Measurements from ENCODE around the gene GOLGA6L7. TPM values are rescaled to one million over a fixed set of nuclear protein-coding genes. Genes with fewer than 3 reads are reported as not detected.
"Not testable (repeated sequence)": the region's sequence is repeated elsewhere in the genome, so short reads cannot be mapped to it uniquely, and the experiment has no call there.

The GOLGA6L7 gene, protein sequence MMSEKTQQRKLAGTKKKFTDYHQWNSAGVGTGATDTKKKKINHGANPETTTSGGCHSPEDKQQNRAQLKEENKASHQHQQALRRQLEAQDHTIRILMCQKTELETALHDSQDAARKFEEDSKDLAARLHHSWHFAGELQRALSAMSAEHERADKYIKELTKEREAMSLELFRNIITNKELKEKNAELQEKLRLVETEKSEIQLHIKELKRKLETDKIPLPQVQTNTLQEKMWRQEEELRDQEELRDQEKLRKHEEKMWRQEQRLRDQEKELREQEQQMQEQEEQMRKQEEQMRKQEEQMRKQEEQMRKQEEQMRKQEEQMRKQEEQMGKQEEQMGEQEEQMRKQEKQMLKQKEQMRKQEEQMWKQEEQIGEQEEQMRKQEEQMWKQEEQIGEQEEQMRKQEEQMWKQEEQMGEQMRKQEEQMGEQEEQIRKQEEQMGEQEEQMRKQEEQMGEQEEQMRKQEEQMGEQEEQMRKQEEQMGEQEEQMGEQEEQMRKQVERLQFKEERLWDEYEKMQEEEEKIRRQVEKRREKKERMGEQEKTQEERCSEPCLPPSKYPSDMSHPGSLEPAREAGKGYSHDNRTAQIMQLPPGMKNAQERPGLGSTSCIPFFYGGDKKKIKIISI
- not detected for total RNA-seq
- polyA plus RNA-seq (ENCODE audit: insufficient read depth in 1 of 8, insufficient read length in 8 of 8, low replicate concordance in 1 of 8) = under 1 TPM in 7 of 8 donors, not detected in 1; 0.06 to 0.28 (median 0.15) TPM
- long read RNA-seq, donor 1 = 0 reads
- long read RNA-seq, donor 2 = 0 reads
- long read RNA-seq, donor 3 = 0 reads
- long read RNA-seq, donor 4 = 0 reads
- long read RNA-seq, donor 5 = 0 reads
- long read RNA-seq, donor 6 = 0 reads
- long read RNA-seq, donor 7 = 0 reads
- long read RNA-seq, donor 8 = 0 reads
- long read RNA-seq, donor 9 = 0 reads
- long read RNA-seq, donor 10 = 0 reads
- long read RNA-seq, donor 11 = 0 reads

DNA sequence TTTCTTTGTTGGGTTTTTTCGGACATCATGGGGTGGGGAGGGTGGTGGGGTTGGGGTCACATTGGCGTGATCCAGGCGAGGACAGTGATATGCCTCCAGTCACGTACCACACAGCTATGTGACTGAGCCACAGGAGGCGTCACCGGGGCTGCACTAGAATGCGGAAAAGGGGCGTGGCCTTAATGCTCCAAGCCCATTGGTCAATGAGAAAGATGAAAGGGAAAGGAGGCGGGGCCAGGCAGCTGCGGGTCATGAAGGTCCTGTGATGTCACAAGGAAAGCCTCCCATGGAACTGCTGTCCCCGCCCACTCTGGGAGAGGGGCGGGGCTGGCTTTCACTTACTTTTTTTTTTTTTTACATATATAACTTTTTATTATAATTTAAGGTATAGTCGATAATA lies at the start of gene GOLGA6L7:
TSS of gene GOLGA6L7 (minus strand) at position 124 of the 400 bp plus-strand sequence. CDS start at position 29, 95 bp downstream.
- H3K9me3 ChIP-seq (replicated peaks; ENCODE audit: control insufficient read depth, low read depth, low read length); H3K27ac ChIP-seq (ENCODE audit: low read length); DNase-seq; H3K27me3 ChIP-seq (ENCODE audit: control insufficient read depth, insufficient read depth, low read length); H3K36me3 ChIP-seq (ENCODE audit: control insufficient read depth, insufficient read depth, low read length); H3K4me1 ChIP-seq (ENCODE audit: control insufficient read depth, insufficient read depth, low read length); H3K4me3 ChIP-seq (ENCODE audit: low read length): not testable (repeated sequence)
- 94% methylated on average over 5 of the region's 13 CpGs for WGBS (ENCODE audit: insufficient coverage)

DNA sequence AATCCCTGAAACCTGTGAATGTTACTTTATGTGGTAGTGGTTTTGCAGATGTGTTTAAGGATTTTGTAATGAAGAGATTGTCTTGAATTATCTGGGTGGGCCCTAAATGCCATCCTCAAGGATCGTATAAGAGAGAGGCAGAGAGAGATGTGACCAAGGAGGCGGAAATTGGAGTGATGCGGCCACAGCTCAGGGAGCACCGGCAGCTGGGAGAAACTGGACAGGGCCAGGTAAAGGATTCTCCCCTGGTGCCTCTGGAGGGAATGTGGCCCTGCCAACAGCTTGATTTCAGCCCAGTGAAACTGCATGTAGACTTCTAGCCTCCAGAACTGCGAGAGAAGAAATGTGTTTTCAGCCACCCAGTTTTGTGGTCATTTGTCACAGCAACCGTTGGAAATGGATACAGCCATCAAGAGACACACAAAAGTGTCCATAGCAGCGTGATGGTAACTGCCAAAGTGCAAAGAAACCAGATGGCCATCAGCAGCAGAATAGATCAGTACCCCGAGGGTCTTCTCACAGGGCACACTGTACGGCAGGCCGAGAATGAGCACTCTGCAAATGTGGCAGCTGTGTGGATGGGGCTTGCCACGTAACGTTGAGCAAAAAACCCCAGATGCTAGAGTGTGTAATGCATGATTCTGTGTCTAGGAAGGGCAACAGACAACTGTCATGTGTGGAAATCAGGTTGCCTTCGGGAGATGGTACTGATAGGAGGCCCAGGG lies 49.6 kb upstream of the GOLGA6L7 start:
- no peak overlapping the region for H3K27ac ChIP-seq (ENCODE audit: low read length)
- no peaks in the 10 kb centered on the region for H3K27me3 ChIP-seq (ENCODE audit: control insufficient read depth, insufficient read depth, low read length)
- no peak for DNase-seq
- no peak overlapping the region for H3K4me3 ChIP-seq (ENCODE audit: low read length)
- H3K4me1 ChIP-seq (ENCODE audit: control insufficient read depth, insufficient read depth, low read length) = no peaks in the 10 kb centered on the region
- no peaks in the 10 kb centered on the region for H3K36me3 ChIP-seq (ENCODE audit: control insufficient read depth, insufficient read depth, low read length)
- 86% methylated on average over 12 of the region's 13 CpGs for WGBS (ENCODE audit: insufficient coverage)
- H3K9me3 ChIP-seq (replicated peaks; ENCODE audit: control insufficient read depth, low read depth, low read length) = peaks cover 2% of the 10 kb centered on the region

DNA sequence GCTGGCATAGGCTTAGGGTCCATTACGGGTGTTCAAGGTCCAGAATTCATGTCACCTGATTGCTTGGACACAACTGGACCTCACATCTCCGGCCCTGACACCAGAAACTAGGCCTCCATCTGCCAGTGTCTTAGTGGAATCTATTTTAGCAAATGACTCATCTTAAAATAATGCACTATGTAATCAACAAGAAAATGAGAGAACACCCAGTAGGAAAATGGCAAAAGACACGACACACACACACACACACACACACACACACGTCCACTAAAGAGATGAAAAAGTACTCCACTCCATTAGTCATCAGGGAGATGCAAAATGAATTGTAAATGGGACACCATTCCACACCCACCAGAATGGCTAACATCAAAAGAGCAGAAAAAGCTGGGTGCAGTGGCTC lies 48.5 kb upstream of the GOLGA6L7 start:
- peaks cover 2% of the 10 kb centered on the region for H3K9me3 ChIP-seq (replicated peaks; ENCODE audit: control insufficient read depth, low read depth, low read length)
- H3K27ac ChIP-seq (ENCODE audit: low read length) = no peak overlapping the region
- no peak for DNase-seq
- no peaks in the 10 kb centered on the region for H3K4me1 ChIP-seq (ENCODE audit: control insufficient read depth, insufficient read depth, low read length)
- no peak overlapping the region for H3K4me3 ChIP-seq (ENCODE audit: low read length)
- no peaks in the 10 kb centered on the region for H3K36me3 ChIP-seq (ENCODE audit: control insufficient read depth, insufficient read depth, low read length)
- WGBS (ENCODE audit: insufficient coverage) = no CpG with 5 or more reads among the region's 4 CpGs
- no peaks in the 10 kb centered on the region for H3K27me3 ChIP-seq (ENCODE audit: control insufficient read depth, insufficient read depth, low read length)

DNA sequence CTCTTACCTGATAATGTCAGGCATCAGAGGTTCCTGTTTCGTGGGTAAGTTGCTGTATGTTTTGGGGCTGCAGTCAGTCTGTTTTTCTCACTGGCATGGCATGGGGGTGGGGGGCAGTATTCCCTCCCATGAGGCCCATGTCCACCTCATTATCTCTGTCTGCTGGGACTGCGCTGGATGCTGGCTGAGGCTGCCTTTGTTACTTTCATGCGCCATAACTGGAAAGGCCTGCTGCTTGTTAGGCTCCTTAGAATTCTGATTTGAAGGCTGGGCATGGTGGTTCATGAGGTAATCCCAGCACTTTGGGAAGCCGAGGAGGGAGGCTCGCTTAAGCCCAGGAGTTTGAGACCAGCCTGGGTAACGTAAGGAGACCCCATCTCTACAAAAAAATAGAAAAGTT lies 47.1 kb upstream of the GOLGA6L7 start:
- H3K27ac ChIP-seq (ENCODE audit: low read length) = no peak overlapping the region
- no peak for DNase-seq
- H3K36me3 ChIP-seq (ENCODE audit: control insufficient read depth, insufficient read depth, low read length) = no peaks in the 10 kb centered on the region
- no peaks in the 10 kb centered on the region for H3K4me1 ChIP-seq (ENCODE audit: control insufficient read depth, insufficient read depth, low read length)
- H3K9me3 ChIP-seq (replicated peaks; ENCODE audit: control insufficient read depth, low read depth, low read length) = peaks cover 2% of the 10 kb centered on the region
- 100% methylated on average over 2 of the region's 6 CpGs for WGBS (ENCODE audit: insufficient coverage)
- no peaks in the 10 kb centered on the region for H3K27me3 ChIP-seq (ENCODE audit: control insufficient read depth, insufficient read depth, low read length)
- H3K4me3 ChIP-seq (ENCODE audit: low read length) = no peak overlapping the region

DNA sequence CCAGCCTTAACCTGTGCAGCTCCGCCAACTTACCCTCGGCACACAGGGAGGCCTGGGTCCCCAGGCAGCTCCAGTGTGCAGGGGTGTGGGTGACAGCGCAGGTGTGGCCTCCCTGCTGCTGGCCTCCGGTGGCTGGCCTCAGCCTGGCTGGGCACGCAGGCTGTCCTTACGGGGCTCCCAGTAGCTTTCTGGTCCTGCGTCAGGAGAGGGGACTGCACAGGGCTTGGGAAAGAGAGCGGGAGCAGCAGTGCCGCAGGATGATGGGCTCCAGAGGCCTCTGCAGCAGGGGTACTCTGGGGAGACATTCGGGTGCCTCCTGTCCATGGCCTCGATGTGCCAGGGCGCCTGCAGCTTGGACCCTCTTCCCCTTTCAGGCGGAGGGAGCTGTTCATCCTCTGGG lies 46.7 kb upstream of the GOLGA6L7 start:
- Histone ChIP-seq H3K27me3 (ENCODE audit: control insufficient read depth, insufficient read depth, low read length) (no peaks in the 10 kb centered on the region), H3K9me3 (replicated peaks; ENCODE audit: control insufficient read depth, low read depth, low read length) (peaks cover 2% of the 10 kb centered on the region), H3K36me3 (ENCODE audit: control insufficient read depth, insufficient read depth, low read length) (no peaks in the 10 kb centered on the region), H3K27ac (ENCODE audit: low read length) (no peak overlapping the region), H3K4me3 (ENCODE audit: low read length) (no peak overlapping the region), H3K4me1 (ENCODE audit: control insufficient read depth, insufficient read depth, low read length) (no peaks in the 10 kb centered on the region)
- 82% methylated on average over 12 of the region's 13 CpGs for WGBS (ENCODE audit: insufficient coverage)
- no peak for DNase-seq

DNA sequence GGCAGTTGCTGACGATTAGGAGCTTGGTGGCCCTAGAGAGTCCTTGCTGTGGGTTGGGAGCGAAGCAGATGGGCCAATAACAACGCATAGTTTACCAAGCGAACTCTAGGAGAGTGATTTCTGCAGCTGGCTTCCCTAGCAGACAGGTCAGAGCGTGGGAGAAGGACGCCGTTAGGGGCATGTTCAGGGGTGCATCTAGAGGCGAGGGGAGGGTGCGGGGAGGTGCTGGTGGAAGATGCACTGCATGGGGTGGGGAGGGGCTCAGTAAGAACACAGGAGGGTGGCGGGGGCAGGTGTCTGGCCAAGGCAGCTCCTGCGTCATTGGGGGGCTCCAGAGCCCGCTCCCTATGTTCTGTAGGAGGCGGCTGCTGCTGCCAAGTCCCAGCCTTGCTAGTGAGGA lies 46.2 kb upstream of the GOLGA6L7 start:
- H3K4me3 ChIP-seq (ENCODE audit: low read length) = no peak overlapping the region
- H3K36me3 ChIP-seq (ENCODE audit: control insufficient read depth, insufficient read depth, low read length) = no peaks in the 10 kb centered on the region
- DNase-seq = no peak
- no peaks in the 10 kb centered on the region for H3K4me1 ChIP-seq (ENCODE audit: control insufficient read depth, insufficient read depth, low read length)
- WGBS (ENCODE audit: insufficient coverage) = 66% methylated on average over 10 of the region's 13 CpGs
- no peak overlapping the region for H3K27ac ChIP-seq (ENCODE audit: low read length)
- H3K9me3 ChIP-seq (replicated peaks; ENCODE audit: control insufficient read depth, low read depth, low read length) = peaks cover 2% of the 10 kb centered on the region
- H3K27me3 ChIP-seq (ENCODE audit: control insufficient read depth, insufficient read depth, low read length) = no peaks in the 10 kb centered on the region

DNA sequence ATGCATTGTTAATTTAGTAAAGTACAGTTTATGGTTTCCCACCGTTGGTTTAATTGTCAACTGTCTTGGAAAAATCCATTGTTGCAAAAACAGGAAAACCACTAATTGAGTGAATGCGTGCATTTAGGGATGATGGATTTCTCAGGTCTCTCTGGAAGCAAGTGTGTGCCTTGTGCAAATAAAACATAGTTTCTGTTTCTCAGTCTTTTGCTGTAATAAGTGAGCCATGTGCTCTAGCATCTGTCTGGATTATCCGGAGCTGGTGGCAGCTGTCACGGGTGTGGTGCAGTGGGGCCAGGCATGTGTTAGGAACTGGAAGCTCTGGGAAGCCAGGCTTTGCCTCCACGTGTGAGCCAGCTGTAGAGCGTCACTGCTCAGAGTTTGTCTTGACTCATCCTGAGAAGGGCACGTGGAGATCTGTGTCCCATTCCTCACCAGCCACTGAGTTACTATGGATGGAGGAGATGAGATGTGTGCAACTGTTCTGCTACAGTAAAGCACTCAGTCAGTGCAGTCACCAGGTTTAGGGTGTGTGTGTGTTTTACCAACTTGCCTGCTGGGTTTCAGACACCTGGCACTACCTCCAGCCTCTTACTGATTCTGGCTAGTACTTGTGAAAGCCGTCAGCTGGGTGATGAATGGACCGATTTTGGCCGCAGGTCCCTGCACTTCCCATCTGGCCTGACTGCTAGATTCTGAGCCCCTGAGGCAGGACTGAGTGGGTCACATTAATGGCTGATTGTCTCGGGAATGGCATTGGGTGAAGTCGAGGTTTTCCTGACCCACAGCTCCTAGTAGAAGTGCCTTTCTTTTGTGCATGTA lies 44.6 kb upstream of the GOLGA6L7 start:
- H3K27me3 ChIP-seq (ENCODE audit: control insufficient read depth, insufficient read depth, low read length) = no peaks in the 10 kb centered on the region
- WGBS (ENCODE audit: insufficient coverage) = 44% methylated on average over 6 of the region's 12 CpGs

DNA sequence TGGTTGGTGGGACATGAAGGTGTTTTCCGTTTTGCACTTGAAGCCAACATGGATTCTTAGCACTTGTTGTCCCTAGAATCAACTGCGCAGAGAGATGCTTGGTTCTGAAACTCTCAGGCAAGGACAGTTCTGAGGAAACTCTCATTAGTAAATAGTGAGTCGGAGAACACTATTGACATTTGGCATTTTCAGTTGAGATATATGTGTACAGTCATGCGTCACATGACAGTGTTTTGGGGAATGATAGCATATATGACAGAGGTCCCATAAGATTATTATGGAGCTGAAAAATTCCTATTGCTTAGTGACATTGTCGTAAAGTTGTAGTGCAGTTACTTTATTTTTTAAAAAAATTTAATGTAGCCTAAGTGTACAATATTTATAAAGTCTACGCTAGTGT lies 43.1 kb upstream of the GOLGA6L7 start:
- peaks cover 2% of the 10 kb centered on the region for H3K9me3 ChIP-seq (replicated peaks; ENCODE audit: control insufficient read depth, low read depth, low read length)
- H3K4me1 ChIP-seq (ENCODE audit: control insufficient read depth, insufficient read depth, low read length) = peaks cover 11% of the 10 kb centered on the region
- peaks cover 8% of the 10 kb centered on the region for H3K27me3 ChIP-seq (ENCODE audit: control insufficient read depth, insufficient read depth, low read length)
- WGBS (ENCODE audit: insufficient coverage) = 92% methylated on average over 2 of the region's 6 CpGs
- no peak overlapping the region for H3K4me3 ChIP-seq (ENCODE audit: low read length)
- no peak for DNase-seq
- no peak overlapping the region for H3K27ac ChIP-seq (ENCODE audit: low read length)
- H3K36me3 ChIP-seq (ENCODE audit: control insufficient read depth, insufficient read depth, low read length) = no peaks in the 10 kb centered on the region

More for the DNA sequence above, 44.6 kb upstream of the GOLGA6L7 start:
- DNase-seq = no peak
- H3K36me3 ChIP-seq (ENCODE audit: control insufficient read depth, insufficient read depth, low read length) = no peaks in the 10 kb centered on the region
- no peak overlapping the region for H3K4me3 ChIP-seq (ENCODE audit: low read length)
- H3K9me3 ChIP-seq (replicated peaks; ENCODE audit: control insufficient read depth, low read depth, low read length) = peaks cover 2% of the 10 kb centered on the region
- no peak overlapping the region for H3K27ac ChIP-seq (ENCODE audit: low read length)
- H3K4me1 ChIP-seq (ENCODE audit: control insufficient read depth, insufficient read depth, low read length) = peaks cover 6% of the 10 kb centered on the region

DNA sequence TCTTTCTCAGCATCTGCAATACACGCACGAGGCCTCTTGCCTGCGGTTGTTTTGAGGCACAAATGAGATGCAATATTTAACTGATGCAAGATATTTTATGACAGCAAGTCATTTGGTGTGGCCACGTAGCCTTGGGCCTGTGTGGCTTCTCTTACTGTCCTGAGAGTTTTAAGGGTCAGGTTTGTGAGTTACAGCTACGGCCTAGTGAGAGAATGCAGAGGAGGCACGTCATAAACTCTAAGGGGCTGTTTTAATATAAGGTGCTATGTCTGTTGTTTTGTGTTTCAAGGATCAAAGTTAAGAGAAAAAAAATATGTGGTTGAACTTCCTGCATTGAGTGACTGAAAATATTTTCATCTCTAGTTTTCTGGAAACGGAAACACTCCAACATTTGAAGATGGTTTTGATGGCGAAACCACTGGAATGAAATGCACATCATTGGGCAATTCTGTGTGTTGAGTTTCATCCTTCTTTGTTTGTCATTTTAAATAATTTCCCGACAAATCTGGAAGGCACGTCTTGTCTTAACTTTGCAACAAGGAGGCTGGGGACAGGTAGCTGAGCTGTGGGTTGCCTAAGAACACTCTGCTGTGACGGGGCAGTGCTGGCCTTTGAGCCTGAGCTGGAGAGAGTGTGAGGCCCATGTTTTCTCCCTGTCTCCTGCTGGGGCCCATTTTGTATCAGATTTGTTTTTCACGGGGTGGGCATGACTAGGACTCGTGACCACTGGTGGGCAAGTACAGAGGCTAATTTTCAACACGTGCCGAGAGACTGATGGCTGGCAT lies 42.5 kb upstream of the GOLGA6L7 start:
- no peak overlapping the region for H3K27ac ChIP-seq (ENCODE audit: low read length)
- H3K4me3 ChIP-seq (ENCODE audit: low read length) = no peak overlapping the region
- H3K9me3 ChIP-seq (replicated peaks; ENCODE audit: control insufficient read depth, low read depth, low read length) = no peaks in the 10 kb centered on the region
- H3K36me3 ChIP-seq (ENCODE audit: control insufficient read depth, insufficient read depth, low read length) = no peaks in the 10 kb centered on the region
- no peak for DNase-seq
- peaks cover 9% of the 10 kb centered on the region for H3K27me3 ChIP-seq (ENCODE audit: control insufficient read depth, insufficient read depth, low read length)
- H3K4me1 ChIP-seq (ENCODE audit: control insufficient read depth, insufficient read depth, low read length) = peaks cover 11% of the 10 kb centered on the region
- 69% methylated on average over 12 of the region's 15 CpGs for WGBS (ENCODE audit: insufficient coverage)

All from muscle of leg (tissue), 16 donors.